GM18508 (cell line): Measurements from ENCODE around the gene OR52E2.

Source experiments
- ATAC-seq: cut with Tn5 transposase; IDR thresholded peaks from one replicate; pipeline ENCODE4 v1.9.1; 2021; ENCODE audit warnings: moderate number of reproducible peaks; ENCODE audit not compliant: insufficient read depth, unreplicated experiment

Gene OR52E2

GRCh38 chr11:5021996-5022395, 37.4 kb downstream of the OR52E2 start:
- ATAC-seq, result no peak

GRCh38 chr11:5013012-5013411, 46.4 kb downstream of the OR52E2 start:
- ATAC-seq, result no peak

GRCh38 chr11:5011254-5011653, 48.2 kb downstream of the OR52E2 start:
- no peak for ATAC-seq
